Measurements from ENCODE around the gene DHDH.
A peak's percentile ranks its signal among the peaks of the same experiment; 100 is the strongest.

DHDH gene

DNA sequence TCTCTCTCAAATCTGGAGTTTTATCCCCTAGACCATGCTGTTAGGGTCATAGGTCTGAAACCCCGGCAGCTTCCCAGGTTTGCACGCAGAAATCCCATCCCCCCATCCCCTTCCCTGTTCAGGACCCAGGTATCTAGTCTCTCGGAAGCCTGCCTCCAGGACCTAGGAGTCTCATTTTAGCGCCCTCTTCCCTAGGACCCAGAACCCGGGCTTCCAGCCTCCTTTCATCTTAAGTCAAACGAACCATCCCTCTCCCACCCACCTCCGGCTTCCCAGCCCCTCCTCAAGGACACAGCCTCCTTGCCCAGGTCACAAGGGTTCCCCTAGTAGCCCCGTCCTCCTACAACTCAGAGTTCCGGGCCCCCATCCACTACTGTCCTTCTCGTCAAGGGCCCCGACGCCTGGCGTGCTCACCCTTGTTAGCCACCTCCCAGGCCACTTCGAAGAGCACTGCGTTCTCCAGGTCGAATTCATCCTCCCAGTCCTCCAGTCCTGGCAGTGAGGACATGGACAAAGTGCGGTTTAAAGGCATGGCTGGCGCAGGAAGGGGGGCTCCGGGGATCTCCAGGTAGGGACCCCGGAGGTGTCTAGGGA is 59.2 kb downstream of the DHDH start:
- no peak for DNase-seq (ENCODE audit: low read depth in 2 of 2)

DNA sequence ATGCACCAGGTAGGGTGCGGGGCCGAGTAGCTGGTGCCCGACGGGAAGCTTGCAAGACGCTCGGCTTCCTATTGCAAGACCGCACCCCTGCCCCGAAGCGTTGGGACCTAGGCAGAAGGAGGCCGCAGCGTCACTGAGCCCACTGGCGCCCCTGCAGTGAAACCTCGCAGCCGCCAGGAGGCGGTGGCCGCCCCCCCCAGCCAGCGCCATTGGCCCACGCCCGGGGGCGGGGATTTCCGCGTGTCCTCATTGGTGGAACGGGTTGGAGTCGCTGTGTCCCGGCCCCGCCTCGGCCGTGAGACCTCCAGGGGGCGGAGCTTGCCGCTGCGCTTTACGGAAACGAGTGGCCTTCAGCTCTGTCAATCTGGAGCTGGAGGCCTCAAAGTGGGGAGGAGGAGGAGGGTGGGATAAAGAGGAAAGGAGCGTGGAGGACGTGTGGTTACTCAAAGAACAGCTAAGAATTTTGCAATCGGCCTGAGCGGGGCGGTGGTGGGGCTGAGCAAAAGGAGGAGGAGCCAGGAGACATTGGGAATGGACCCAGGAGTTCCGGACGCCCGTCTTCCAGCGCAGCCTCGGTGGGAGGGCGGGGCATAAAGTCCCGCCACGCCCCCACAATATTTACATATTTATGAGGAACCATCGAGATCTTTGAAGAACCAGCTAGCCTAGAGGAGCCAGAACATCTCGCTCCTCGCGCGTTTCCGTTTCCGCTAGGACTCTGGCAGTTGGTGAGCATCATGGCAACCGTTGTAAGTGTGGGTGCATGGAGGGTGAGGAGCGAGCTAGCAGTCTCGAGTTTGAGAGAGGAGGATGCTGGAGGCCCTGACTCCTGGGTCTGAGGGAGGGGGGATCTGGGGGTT is 59.9 kb downstream of the DHDH start, which contains the start of the genes GYS1 and RUVBL2:
Gene GYS1, minus strand, starts transcription at position 135 of the 860 bp plus-strand sequence. CDS start 197 bp downstream, outside the sequence.
Gene RUVBL2, plus strand, starts transcription at position 713 of the 860 bp plus-strand sequence. Its CDS starts 25 bp downstream, at position 738.
- DNase-seq (ENCODE audit: low read depth in 2 of 2) = peak; percentile 98

DNA sequence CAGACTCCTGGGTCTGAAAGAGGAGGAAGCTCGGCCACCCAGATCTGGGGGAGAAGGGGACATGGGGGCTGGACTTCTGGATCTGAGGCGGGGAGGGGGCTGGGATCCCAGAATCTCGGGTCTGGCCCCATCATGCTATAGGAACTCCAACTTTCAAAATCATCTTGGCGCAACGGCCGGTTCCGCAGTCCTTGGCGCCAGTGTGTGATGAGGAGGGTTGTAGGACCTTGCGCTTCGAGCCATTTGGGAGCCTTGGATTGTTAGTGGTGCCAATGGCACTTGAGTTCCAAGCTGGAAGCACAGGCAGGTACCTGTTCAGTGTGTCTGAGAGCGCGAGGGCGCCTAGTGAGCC is 60.5 kb downstream of the DHDH start:
- DNase-seq (ENCODE audit: low read depth in 2 of 2) = no peak
